ENCODE results near the gene OR6N1. TPM values are rescaled to one million over a fixed set of nuclear protein-coding genes. Genes with fewer than 3 reads are reported as not detected.

The OR6N1 gene
- polyA plus RNA-seq, 1 of the 3 experiments (the other 2 are of a cell fraction), result not detected

DNA sequence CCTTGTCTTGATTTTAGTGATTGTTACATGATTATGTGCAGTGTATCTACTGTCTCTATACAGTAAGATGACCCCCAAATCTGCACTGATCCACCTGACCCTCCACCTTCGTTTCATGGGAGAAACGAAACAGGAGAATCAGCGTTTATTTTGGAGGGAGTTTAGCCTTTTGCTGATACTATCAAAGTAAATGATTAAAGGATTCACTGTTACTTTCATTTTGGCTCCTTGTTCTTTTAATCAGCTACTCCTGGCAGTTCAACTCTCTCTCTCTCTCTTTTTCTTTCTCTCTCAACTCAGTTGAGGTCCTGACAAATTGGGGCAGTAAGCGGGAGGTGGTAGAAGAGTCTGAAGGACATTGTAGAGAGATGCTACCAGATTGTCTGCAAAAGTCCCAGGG lies 41.5 kb downstream of the OR6N1 start:
- TF ChIP-seq FOXM1 (IDR thresholded peaks at IDR 0.05; ENCODE audit: low read depth), result no peak
- TF ChIP-seq FOSL2 (IDR thresholded peaks at IDR 0.05; ENCODE audit: borderline replicate concordance, low read depth), result no peak
- no peak for TF ChIP-seq GABPA (IDR thresholded peaks at IDR 0.05; ENCODE audit: low read depth)
- TF ChIP-seq, protein P1, sequence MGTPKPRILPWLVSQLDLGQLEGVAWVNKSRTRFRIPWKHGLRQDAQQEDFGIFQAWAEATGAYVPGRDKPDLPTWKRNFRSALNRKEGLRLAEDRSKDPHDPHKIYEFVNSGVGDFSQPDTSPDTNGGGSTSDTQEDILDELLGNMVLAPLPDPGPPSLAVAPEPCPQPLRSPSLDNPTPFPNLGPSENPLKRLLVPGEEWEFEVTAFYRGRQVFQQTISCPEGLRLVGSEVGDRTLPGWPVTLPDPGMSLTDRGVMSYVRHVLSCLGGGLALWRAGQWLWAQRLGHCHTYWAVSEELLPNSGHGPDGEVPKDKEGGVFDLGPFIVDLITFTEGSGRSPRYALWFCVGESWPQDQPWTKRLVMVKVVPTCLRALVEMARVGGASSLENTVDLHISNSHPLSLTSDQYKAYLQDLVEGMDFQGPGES (IDR thresholded peaks at IDR 0.05; ENCODE audit: low read depth, low read length), result no peak
- TF ChIP-seq RAD21 (IDR thresholded peaks at IDR 0.05; ENCODE audit: low read length), result no peak
- TF ChIP-seq YY1 (IDR thresholded peaks at IDR 0.05; ENCODE audit: low read depth), result no peak
- no peak for TF ChIP-seq RXRA (IDR thresholded peaks at IDR 0.05; ENCODE audit: borderline replicate concordance, low read depth)
- no peak for TF ChIP-seq RFX5 (IDR thresholded peaks at IDR 0.05; ENCODE audit: low read length)
- no peak for TF ChIP-seq RCOR1 (IDR thresholded peaks at IDR 0.05; ENCODE audit: low read length)
- TF ChIP-seq FOXJ3 (CRISPR knock-in tag; IDR thresholded peaks at IDR 0.05), result no peak
- no peak for TF ChIP-seq EP300 (IDR thresholded peaks at IDR 0.05; ENCODE audit: borderline replicate concordance in 1 of 2, low read depth in 1 of 2, low read length in 1 of 2)
- TF ChIP-seq NRF1 (IDR thresholded peaks at IDR 0.05; ENCODE audit: low read depth, low read length), result no peak
- TF ChIP-seq TCF12 (IDR thresholded peaks at IDR 0.05), result no peak
- no peak for TF ChIP-seq NFIC (IDR thresholded peaks at IDR 0.05; ENCODE audit: borderline replicate concordance)
- no peak for TF ChIP-seq TEAD4 (IDR thresholded peaks at IDR 0.05; ENCODE audit: borderline replicate concordance, insufficient read depth)
- TF ChIP-seq SMC3 (IDR thresholded peaks at IDR 0.05; ENCODE audit: low read depth, low read length), result no peak
- TF ChIP-seq, protein P2, sequence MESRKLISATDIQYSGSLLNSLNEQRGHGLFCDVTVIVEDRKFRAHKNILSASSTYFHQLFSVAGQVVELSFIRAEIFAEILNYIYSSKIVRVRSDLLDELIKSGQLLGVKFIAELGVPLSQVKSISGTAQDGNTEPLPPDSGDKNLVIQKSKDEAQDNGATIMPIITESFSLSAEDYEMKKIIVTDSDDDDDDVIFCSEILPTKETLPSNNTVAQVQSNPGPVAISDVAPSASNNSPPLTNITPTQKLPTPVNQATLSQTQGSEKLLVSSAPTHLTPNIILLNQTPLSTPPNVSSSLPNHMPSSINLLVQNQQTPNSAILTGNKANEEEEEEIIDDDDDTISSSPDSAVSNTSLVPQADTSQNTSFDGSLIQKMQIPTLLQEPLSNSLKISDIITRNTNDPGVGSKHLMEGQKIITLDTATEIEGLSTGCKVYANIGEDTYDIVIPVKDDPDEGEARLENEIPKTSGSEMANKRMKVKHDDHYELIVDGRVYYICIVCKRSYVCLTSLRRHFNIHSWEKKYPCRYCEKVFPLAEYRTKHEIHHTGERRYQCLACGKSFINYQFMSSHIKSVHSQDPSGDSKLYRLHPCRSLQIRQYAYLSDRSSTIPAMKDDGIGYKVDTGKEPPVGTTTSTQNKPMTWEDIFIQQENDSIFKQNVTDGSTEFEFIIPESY (IDR thresholded peaks at IDR 0.05; ENCODE audit: borderline replicate concordance, low read depth), result no peak
- TF ChIP-seq, protein P3, sequence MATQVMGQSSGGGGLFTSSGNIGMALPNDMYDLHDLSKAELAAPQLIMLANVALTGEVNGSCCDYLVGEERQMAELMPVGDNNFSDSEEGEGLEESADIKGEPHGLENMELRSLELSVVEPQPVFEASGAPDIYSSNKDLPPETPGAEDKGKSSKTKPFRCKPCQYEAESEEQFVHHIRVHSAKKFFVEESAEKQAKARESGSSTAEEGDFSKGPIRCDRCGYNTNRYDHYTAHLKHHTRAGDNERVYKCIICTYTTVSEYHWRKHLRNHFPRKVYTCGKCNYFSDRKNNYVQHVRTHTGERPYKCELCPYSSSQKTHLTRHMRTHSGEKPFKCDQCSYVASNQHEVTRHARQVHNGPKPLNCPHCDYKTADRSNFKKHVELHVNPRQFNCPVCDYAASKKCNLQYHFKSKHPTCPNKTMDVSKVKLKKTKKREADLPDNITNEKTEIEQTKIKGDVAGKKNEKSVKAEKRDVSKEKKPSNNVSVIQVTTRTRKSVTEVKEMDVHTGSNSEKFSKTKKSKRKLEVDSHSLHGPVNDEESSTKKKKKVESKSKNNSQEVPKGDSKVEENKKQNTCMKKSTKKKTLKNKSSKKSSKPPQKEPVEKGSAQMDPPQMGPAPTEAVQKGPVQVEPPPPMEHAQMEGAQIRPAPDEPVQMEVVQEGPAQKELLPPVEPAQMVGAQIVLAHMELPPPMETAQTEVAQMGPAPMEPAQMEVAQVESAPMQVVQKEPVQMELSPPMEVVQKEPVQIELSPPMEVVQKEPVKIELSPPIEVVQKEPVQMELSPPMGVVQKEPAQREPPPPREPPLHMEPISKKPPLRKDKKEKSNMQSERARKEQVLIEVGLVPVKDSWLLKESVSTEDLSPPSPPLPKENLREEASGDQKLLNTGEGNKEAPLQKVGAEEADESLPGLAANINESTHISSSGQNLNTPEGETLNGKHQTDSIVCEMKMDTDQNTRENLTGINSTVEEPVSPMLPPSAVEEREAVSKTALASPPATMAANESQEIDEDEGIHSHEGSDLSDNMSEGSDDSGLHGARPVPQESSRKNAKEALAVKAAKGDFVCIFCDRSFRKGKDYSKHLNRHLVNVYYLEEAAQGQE (IDR thresholded peaks at IDR 0.05; ENCODE audit: low read depth, low read length), result no peak
- TF ChIP-seq ELF1 (IDR thresholded peaks at IDR 0.05), result no peak
- Histone ChIP-seq H3K4me1 (ENCODE audit: control insufficient read depth in 1 of 2, insufficient read depth in 2 of 2, low read depth in 1 of 2, low read length in 1 of 2) (no peaks in the 10 kb centered on the region), H4K20me1 (ENCODE audit: insufficient read depth) (no peaks in the 10 kb centered on the region), H3K36me3 (replicated peaks in 1 of 2; ENCODE audit: control insufficient read depth in 1 of 2, insufficient read depth in 2 of 2, low read length in 1 of 2) (no peaks in the 10 kb centered on the region), H3K27ac (ENCODE audit: low read depth in 2 of 2, low read length in 1 of 2) (no peak overlapping the region), H3K4me2 (no peak overlapping the region; the same call in 1 of the 2 replicates), H3K9me3 (no peaks in the 10 kb centered on the region), H3K9me2 (no peaks in the 10 kb centered on the region), H3K27me3 (ENCODE audit: insufficient read depth) (no peaks in the 10 kb centered on the region), H3K9ac (no peak overlapping the region), H3K79me2 (ENCODE audit: insufficient read depth) (no peaks in the 10 kb centered on the region), H3K4me3 (ENCODE audit: low read depth in 2 of 2, low read length in 1 of 2) (no peak overlapping the region; a peak in 1 of 4 replicates), H3F3A (replicated peaks; ENCODE audit: insufficient read depth) (no peaks in the 10 kb centered on the region), H2AFZ (ENCODE audit: low read depth) (no peak overlapping the region)
- ChIA-PET POLR2A (no interaction called here), CTCF (interaction anchor here (0.9 kb wide), 1 partner anchor 13 kb away, joined by 3 read pairs; no protein-coding TSS in a partner anchor)
- DNase-seq, result no peak
- 0% methylated on average over 4 of the region's 4 CpGs for WGBS (ENCODE audit: low lambda C conversion rate)

All from SK-N-SH (cell line).